ENCODE measurements around the gene MED13L.

GRCh38 chr12:115949675-115950074, 327.8 kb downstream of the MED13L start:
- TF ChIP-seq CTCF (IDR thresholded peaks at IDR 0.05) (no peak), EP300 (IDR thresholded peaks at IDR 0.05) (no peak), POLR2A (IDR thresholded peaks at IDR 0.05) (no peak)
